Central memory CD4-positive, alpha-beta T cell (primary cell): ENCODE data around the gene XYLT1.

Source experiments
- DNase-seq: peaks from one replicate; pipeline ENCODE4 v3.0.0; 2022

Gene XYLT1

GRCh38 chr16:17130733-17131132 is 340.0 kb downstream of the XYLT1 start:
- no peak for DNase-seq

- DNase-seq, result no peak
Measured at GRCh38 chr16:17129971-17130370, 340.8 kb downstream of the XYLT1 start.

GRCh38 chr16:17128791-17129190 is 342.0 kb downstream of the XYLT1 start:
- DNase-seq, result no peak

GRCh38 chr16:17126156-17126555 is 344.6 kb downstream of the XYLT1 start:
- no peak for DNase-seq

GRCh38 chr16:17125671-17126070 is 345.1 kb downstream of the XYLT1 start:
- no peak for DNase-seq

GRCh38 chr16:17117906-17118577 is 352.7 kb downstream of the XYLT1 start:
- DNase-seq, result no peak

- no peak for DNase-seq
Measured at GRCh38 chr16:17116595-17117322, 354.0 kb downstream of the XYLT1 start.

- no peak for DNase-seq
Measured at GRCh38 chr16:17109413-17109812, 361.3 kb downstream of the XYLT1 start.

GRCh38 chr16:17108596-17108995 is 362.2 kb downstream of the XYLT1 start:
- DNase-seq, result no peak

- no peak for DNase-seq
Measured at GRCh38 chr16:17107450-17107849, 363.3 kb downstream of the XYLT1 start.

GRCh38 chr16:17106243-17106791 is 364.4 kb downstream of the XYLT1 start:
- no peak for DNase-seq

- no peak for DNase-seq
Measured at GRCh38 chr16:17105239-17105797, 365.4 kb downstream of the XYLT1 start.

- DNase-seq, result no peak
Measured at GRCh38 chr16:17104654-17105053, 366.1 kb downstream of the XYLT1 start.

- no peak for DNase-seq
Measured at GRCh38 chr16:17103216-17103615, 367.5 kb downstream of the XYLT1 start.

GRCh38 chr16:17101646-17102045 is 369.1 kb downstream of the XYLT1 start:
- DNase-seq, result no peak

- DNase-seq, result no peak
Measured at GRCh38 chr16:17098685-17099084, 372.1 kb downstream of the XYLT1 start.

GRCh38 chr16:17084130-17084529 is 386.6 kb downstream of the XYLT1 start:
- no peak for DNase-seq

GRCh38 chr16:17083628-17084027 is 387.1 kb downstream of the XYLT1 start:
- no peak for DNase-seq

GRCh38 chr16:17082095-17082882 is 388.5 kb downstream of the XYLT1 start:
- DNase-seq, result no peak

GRCh38 chr16:17080105-17080504 is 390.7 kb downstream of the XYLT1 start:
- no peak for DNase-seq

- no peak for DNase-seq
Measured at GRCh38 chr16:17078931-17079631, 391.7 kb downstream of the XYLT1 start.

- DNase-seq, result no peak
Measured at GRCh38 chr16:17076818-17077498, 393.8 kb downstream of the XYLT1 start.
